CD4-positive, alpha-beta T cell treated with Interleukin-6 for 4 hours (primary cell): ENCODE results near the gene FOXR1.
"Not testable (repeated sequence)": the region's sequence is repeated elsewhere in the genome, so short reads cannot be mapped to it uniquely, and the experiment has no call there.

Experiments
- DNase-seq: peaks from one replicate; pipeline ENCODE4 v3.0.0-alpha.2; 2020; ENCODE audit warnings: mixed read lengths

The FOXR1 gene

DNA sequence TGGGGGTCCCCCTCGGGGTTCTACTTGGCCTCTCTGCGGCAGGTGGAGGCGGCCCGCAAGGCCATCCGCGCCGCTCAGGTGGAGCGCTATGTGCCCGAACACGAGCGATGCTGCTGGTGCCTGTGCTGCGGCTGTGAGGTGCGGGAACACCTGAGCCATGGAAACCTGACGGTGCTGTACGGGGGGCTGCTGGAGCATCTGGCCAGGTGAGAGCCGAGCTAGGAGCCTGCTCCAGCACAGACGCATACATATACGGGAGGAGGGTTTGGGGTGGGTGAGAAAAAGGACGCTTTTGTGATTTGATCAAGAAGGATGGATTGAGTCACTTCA lies 26.8 kb downstream of the FOXR1 start:
- DNase-seq = no peak

DNA sequence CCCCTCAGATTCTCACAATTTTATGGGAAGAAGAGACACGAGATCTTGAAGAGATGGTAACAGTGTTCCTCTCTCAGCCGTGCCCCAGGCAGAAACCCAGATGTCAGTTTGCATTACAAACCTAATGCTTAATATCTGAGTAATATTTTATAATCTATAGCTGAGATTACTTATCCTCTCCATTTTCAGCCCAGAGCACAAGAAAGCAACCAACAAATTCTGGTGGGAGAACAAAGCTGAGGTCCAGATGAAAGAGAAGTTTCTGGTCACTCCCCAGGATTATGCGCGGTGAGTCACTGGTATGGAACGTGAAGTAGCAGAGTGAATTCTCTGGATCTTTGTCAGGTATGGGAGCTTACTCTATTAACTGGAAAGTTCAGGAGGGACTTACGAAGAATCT lies 27.3 kb downstream of the FOXR1 start:
- no peak for DNase-seq

DNA sequence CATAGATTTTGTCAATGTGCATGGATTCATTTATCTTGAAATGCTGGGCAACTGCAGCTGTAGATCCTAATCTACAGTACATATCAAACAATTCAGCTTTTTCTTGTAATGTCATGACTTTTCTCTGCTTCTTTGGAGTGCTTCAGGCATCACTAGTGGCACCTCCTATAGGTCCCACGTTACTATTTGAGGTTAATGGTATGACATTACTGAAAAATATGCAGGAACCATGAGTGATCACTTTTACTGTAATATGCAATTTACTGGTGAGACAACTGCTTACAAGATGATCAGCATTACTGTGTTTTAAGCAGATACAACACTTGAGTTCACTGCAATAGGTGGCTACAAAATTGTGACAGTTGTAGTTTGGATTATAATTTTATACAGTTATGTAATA lies 29.3 kb downstream of the FOXR1 start:
- DNase-seq = no peak

DNA sequence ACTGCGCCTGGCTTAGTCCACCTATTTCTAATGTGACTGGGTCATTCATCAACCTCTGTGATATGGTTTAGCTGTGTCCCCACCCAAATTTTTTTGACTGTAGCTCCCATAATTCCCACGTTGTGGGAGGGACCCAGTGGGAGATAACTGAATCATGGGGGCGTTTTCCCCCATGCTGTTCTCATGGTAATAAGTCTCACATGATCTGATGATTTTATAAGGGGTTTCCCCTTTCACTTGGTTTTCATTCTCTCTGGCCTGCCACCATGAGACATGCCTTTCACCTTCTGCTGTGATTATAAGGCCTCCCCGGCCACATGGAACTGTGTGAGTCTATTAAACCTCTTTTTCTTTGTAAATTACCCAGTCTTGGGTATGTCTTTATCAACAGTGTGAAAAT lies 35.1 kb downstream of the FOXR1 start:
- no peak for DNase-seq

DNA sequence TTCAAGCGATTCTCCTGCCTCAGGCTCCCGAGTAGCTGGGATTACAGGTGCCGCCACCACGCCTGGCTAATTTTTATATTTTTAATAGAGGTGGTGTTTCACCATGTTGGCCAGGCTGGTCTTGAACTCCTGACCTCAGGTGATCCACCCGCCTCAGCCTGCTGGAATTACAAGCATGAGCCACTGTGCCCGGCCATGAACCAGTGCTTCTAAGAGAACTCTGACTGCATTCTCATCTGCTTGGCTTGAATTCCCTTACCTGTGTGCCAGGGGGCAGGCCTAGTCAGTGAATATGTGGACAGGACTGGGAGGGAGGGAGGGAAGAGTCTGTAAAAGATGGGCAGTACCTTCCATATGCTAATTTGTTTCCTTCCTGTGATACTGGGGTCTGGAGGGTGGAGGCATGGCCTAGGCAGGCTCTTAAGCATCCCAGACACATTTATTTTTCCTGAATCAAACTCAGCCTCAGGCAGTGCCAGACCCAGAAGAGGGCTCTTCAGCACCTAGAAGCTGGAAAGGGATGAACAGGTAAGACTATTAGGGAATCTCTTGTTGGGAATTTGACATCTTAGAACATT lies 40.0 kb downstream of the FOXR1 start:
- no peak for DNase-seq

DNA sequence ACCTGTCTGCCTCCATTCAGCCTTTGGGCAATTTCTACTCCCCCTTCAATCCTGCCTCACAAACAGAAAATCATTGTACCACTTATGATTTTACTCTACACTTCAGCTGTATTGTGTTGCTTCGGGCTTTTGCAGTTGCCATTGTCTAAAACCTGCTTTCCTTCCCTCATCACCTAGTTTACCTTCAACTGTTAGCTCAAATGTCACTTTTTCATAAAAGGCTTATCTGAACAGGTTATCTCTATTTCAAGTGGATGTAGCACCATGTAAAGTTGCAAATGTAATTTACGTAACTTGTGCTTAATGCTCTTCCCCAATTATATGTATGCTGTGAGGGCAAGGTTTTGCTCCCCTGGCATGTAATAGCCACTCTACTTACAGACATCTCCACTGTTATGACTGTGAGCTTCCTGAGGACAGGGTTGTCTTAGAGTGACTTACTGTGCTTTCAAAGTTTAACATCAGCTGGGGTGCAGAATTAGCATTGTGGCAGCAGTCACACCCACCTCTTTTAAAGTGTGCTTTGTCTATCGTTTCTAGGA lies 41.1 kb downstream of the FOXR1 start:
- DNase-seq = no peak

DNA sequence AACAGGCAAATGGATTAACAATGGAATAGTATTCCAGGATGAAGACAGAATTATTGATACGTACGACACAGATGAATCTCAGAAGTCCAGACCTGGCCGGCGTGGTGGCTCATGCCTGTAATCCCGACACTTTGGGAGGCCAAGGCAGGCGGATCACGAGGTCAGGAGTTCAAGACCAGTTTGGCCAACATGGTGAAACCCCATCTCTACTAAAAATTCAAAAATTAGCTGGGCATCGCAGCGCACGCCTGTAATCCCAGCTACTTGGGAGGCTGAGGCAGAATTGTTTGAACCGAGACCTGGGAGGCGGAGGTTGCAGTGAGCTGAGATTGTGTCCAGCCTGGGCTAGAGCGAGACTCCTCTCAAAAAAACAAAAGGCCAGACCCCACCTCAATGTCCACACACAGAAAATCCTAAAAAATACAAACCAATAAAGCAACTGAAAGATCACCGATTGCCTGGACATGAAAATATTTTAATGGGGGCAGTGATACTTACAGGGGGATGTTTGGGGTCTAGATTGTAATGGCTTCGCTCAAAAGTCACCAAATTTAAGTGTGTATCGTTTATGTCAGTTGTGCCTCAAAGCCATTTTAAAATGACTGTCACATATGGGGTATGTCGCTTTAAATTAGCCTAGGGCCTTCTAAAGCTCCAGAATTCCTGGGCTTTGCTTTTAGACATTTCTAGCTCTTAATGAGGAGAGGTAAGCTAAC lies 42.8 kb downstream of the FOXR1 start:
- no peak for DNase-seq

DNA sequence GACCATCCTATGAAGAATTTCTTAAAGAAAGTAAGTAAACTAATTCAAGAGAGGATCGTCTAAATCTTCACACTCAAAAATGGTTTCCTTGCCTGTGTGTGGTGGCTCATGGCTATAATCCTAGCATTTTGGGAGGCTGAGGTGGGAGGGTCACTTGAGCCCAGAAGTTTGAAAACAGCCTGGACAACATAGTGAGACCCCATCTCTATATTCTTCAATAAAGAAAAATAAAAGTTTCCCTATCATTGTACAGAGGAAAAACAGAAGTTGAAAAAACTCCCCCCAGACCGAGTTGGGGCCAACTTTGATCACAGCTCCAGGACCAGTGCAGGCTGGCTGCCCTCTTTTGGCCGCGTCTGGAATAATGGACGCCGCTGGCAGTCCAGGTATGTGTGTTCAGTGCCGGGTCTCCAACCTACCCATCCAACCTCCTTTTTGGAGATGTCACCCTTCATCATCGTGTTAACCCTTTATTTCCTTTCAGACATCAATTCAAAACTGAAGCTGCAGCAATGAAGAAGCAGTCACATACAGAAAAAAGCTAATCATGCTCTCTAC lies 43.6 kb downstream of the FOXR1 start:
- no peak for DNase-seq

DNA sequence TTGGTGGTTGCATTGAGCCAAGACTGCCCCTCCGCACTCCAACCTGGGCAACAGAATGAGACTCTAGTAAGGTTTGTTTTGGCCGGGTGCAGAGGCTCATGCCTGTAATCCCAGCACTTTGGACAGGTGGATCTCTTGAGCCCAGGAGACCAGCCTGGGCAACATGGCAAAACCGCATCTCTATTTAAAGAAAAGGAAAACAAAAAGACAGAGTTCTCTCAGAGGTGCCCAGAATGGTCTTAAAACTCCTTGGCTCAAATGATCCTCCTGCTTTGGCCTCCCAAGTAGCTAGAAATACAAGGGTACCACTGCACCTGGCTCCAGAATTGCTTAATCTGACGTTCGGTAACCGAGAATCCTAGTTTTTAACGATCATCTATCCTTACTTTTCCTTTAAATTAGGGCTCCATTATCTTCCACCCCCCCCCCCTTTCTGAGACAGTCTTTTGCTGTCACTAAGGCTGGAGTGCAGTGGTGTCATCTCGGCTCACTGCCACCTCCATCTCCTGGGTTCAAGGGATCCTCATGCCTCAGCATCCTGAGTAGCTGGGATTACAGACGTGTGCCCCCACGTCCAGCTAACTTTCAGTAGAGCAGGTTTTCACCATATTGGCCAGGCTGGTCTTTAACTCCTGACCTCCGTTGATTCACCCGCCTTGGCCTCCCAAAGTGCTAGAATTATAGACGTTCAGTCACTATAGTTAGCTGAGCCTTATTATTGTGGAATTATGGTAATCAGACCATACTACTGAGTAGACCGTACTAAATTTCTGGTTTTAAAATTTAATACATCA lies 44.9 kb downstream of the FOXR1 start:
- no peak for DNase-seq

DNA sequence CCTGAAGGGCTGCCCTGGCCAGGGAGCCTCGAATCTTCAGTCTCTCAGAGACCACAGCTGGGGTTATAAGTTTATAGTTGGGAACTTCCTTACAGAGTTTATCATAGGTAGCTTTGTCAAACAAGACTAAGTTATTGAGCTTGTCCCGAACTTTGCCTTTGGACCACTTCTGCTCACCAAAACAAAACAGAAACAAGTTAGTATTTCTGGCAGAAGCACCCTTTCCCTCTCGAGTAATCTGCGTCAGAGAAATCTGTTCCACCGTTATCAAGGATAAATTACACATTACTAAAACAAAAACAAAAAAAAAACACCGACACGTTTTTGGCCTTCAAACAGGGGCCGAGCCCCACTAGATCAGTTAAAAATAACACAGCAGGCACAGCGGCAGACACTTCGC lies 45.8 kb downstream of the FOXR1 start:
- DNase-seq = not testable (repeated sequence)

DNA sequence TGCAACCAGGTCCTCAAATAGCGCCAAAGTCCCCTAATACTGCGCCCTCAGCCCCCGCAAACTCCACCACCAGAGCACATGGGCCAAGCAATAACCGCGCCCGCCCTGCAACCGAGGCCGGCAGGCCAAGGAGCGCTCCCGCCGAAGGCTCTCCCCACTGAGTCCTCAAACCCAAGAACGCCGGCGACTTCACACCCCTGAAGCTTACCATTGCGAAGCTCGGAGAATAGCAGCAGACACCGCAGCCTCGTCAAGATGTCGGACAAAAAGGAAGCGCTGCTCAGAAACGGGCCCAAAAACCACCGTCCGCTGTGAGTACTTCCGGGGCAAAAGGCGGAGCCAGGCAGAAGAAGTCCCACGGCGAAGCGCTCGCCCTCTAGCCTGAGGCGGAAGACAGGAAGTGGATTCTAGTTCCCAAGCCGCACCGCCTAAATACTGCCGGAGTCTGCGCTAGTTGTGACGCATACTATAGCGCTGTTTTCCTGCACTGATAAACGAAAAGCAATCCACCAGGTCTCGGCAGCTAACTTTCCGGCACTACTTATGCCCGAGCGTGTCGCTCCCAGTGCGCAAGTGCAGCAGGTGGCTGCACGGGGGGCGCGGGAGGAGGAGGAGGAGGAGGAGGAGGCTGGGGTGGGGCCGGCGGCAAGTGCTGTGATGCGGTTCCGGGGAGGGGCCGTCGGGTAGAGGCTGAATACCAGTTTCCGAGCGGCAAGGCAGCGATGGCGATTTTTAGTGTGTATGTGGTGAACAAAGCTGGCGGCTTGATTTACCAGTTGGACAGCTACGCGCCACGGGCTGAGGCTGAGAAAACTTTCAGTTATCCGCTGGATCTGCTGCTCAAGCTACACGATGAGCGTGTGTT lies 46.7 kb downstream of the FOXR1 start, which contains the start of the genes RPS25 and TRAPPC4:
RPS25 (minus strand) TSS at position 270 of the 865 bp plus-strand sequence; CDS start at position 211, 59 bp downstream.
TRAPPC4 (plus strand) TSS at position 693 of the 865 bp plus-strand sequence; CDS start at position 723, 30 bp downstream.
- DNase-seq = peak; percentile 96

DNA sequence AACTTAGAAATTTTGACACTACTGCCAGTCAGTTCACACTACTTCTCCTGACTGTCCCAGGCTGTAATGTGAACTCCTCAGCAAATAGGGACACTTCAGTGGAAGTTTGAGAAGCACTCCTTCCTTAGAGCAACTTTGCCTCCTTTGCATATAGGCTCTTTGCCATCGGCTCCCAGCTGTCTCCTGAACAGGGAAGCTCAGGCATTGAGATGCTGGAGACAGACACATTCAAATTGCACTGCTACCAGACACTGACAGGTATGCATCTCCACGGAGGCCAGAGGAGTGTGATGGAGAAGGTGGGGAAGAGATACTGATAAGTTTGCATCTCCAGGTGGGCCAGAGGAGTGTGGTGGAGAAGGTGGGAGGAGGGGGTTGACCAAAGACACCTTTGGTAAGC lies 48.4 kb downstream of the FOXR1 start:
- DNase-seq = no peak

DNA sequence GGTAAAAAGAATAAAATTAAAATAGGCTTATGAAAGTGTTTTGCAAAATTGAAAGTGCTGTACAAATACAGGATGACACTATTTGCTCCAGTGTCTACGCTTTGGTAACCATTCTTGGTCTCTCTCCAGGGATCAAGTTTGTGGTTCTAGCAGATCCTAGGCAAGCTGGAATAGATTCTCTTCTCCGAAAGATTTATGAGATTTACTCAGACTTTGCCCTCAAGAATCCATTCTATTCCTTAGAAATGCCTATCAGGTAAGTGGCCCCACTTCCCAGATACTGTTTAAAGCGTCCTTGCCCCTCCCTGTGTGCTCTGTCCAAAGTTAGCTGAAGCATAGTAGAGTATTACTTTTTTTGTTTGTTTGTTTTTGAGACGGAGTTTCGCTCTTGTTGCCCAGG lies 50.1 kb downstream of the FOXR1 start:
- DNase-seq = no peak

DNA sequence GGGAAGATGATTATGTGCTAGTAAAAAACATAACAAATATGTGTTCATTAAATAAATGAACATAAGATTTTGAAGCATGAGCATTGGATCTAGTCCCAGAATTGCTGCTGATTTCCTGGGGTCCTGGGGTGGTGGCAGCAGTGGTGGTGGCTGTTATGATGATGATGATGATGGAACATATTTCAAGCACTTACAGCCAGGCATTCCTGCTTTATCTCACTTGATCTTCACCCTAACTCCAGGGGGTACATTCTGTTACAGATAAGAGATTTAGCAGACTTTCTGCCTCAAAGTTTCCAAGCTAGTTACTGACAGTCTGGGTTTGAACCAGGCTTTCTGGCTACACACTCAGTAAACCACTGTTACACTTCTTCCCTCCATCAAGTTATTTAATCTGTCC lies 52.2 kb downstream of the FOXR1 start:
- no peak for DNase-seq

DNA sequence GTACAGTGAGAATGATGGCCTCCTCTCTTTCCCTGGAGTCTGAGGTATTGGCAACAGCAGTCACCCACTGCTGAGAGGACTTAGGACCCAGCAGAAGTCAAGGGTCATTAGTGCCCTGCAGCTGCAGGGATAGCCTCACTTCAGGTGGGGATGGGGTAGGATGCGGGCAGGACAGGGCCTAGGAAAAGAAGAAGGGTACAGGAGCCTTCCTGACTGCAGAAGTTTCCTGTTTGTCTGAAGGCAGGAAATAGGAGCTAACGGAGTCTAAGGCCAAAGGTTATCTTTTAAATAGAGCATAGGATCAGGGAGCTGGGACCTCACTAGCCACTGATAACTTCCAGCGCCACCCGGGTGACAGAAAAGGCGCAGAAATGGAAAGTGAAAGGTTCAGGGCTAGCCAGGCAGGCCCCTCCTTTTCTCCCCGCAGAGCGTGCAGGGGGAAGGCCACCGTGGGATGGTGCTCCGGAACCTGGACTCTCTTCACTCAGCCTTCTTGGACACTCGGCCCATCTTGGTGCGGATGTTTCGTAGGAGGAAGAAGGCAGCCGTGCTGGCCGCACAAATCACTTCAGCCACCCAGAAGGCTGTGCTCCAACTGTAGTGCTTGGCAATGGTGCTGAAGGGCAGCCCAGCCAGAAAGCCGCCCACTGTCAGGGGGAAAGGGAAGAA lies 53.0 kb downstream of the FOXR1 start:
- no peak for DNase-seq

DNA sequence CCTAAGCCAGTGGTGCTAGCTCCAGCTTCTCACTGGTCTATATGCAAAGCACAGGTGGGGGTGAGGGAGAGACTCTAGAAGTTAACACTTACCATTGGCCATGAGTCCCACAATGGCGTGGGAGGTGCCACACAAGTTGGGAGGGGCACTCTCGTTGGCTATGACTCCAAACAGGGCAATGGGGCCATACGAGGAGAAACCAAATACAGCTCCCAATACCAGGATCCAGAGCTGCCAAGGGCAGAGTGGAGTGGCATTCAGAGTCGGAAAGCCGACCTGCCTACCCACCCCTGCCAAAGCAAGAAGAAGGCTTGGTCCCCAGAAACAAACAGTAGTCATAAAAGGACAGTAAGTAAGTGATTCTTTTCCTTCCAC lies 53.5 kb downstream of the FOXR1 start:
- no peak for DNase-seq

DNA sequence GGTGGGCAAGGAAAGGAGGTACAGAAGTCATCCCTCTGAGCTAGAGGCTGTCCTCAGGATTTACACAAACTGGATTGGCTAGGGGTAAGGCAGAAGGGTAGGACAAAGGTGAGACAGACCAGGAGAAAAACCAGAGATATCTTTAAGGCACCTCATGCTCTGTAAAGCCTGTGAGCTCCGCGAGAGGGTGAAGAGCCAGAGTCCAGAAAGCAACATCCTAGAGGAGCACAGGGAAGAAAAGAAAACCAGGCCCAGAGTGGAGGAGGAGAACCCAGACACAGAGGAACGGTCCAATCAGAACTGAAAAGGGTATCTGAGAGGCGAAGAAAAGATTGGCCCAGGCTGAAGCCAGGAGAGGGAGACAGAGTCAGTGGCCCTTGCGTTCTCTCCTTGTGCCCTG lies 54.0 kb downstream of the FOXR1 start:
- no peak for DNase-seq

DNA sequence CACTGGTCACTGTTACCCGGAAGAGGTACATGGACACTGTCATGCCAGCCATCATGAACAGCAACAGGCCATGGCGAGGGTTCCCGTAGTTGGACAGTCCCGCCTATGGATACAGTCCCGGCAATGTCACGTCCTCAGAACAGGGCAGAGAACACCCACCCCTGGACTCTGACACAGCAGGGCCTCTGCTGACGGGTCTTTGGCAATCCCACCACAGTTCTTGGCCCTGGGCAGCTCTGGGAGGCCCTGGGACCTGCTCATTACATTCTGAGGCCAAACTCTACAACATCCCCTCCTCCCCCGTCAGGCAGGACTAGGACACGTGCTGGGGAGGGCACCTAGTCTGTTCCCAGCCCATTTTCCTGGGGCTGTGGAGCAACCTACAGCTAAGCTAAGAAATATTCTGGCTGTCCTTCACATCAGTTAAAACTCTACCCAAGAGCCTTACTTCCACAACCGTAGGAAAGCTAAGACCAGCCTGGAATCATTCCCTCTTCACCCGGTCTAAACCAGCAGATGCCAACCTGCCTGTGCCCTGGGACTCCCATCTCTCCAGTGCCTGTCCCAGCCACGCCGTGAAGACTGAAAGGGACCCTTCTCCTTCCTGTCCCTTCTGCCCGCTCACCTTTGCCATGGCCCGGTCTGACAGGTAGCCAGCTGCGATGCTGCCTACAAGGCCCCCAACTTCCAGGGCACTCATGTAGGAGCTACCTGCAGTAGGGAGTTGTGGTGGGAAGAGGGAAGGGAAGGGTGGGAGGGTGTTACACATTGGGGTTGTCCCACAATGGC lies 54.6 kb downstream of the FOXR1 start:
- DNase-seq = no peak

DNA sequence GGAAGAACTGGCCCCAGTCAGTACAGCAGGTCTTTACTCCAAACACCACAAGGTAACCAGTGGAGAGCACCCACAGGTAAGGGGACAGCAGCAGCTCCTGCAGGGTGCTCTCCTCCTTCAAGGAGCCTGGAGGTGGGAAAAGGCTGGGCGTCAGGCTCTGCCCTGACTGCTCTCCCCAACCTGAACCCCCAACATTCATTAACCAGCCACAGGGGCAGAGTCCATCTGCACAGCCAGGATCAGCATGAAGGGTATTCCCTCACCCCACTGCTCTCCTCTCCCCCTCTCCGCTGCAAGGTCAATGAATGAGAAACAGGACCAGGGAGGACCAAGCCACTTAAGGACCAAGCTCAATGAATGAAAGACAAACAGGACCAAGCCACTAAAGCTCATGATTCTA lies 55.4 kb downstream of the FOXR1 start:
- no peak for DNase-seq

DNA sequence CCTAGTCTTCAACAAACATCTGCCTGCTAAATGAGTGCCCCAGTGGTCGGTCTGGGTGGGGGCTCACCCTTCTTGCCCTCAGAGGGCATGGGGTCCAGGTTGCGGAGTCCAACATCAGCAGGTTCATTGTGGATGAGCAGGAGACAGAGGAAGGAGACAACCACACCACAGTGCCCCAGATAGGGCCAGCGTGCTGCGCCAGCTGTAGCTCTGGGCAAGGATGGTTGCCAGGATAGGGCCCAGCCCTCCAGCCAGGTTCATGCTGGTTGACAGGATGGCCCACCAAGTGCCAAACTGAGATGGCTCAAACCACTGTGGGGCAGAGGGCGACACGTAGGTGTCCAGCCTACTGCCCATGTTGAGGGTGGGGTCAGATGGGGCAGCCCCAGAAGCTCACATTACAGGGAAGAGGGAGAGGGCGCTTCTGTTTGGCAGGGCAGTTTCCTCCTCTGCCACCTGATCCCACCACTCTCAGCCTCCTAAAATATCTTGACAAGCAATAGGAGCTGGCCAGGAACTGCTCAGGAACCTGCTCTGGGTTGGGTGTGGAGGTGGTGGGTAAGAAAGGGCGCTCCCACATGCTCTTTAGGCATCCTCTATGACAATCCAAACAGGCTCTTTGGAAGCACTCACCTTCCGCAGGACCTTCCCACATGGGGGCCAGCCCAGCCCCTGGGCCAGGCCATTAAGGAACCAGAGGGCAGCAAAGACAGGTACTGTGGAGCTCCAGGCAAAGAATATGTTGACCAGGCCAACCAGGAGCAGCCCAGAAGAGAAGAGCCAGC lies 56.2 kb downstream of the FOXR1 start:
- no peak for DNase-seq
